HG03196 (cell line): ENCODE data around the gene POP7.
"Not testable (repeated sequence)": the region's sequence is repeated elsewhere in the genome, so short reads cannot be mapped to it uniquely, and the experiment has no call there.

Source experiments
- ATAC-seq: cut with Tn5 transposase; IDR thresholded peaks from one replicate; pipeline ENCODE4 v1.9.1; 2021; ENCODE audit not compliant: unreplicated experiment

The POP7 gene

GRCh38 chr7:100705753-100706671, at the start of gene POP7:
TSS of gene POP7 (plus strand) at chr7:100706121. CDS start at chr7:100706831, 710 bp downstream.
- peak; percentile 87 for ATAC-seq

GRCh38 chr7:100662194-100662776, 43.6 kb upstream of the POP7 start:
- not testable (repeated sequence) for ATAC-seq

- ATAC-seq: no peak
Measured at GRCh38 chr7:100665168-100665726, 40.7 kb upstream of the POP7 start.

GRCh38 chr7:100667331-100668068, 38.4 kb upstream of the POP7 start:
- ATAC-seq: no peak

GRCh38 chr7:100668069-100668449, 37.9 kb upstream of the POP7 start:
- ATAC-seq: no peak

GRCh38 chr7:100669106-100669505, 36.8 kb upstream of the POP7 start:
- ATAC-seq: not testable (repeated sequence)

GRCh38 chr7:100670074-100670473, 35.8 kb upstream of the POP7 start:
- no peak for ATAC-seq

- no peak for ATAC-seq
Measured at GRCh38 chr7:100671353-100672327, 34.3 kb upstream of the POP7 start.

GRCh38 chr7:100673302-100673941, 32.5 kb upstream of the POP7 start, which contains the start of gene GNB2:
TSS of gene GNB2 (plus strand) at chr7:100673740. CDS start at chr7:100676266, 2,526 bp downstream.
- peak; percentile 61 for ATAC-seq

- no peak for ATAC-seq
Measured at GRCh38 chr7:100673942-100674410, 31.9 kb upstream of the POP7 start.

- ATAC-seq: no peak
Measured at GRCh38 chr7:100674411-100675104, 31.4 kb upstream of the POP7 start.

- ATAC-seq: no peak
Measured at GRCh38 chr7:100675105-100675451, 30.8 kb upstream of the POP7 start.

- no peak for ATAC-seq
Measured at GRCh38 chr7:100675581-100676350, 30.2 kb upstream of the POP7 start.

- ATAC-seq: no peak
Measured at GRCh38 chr7:100676501-100677306, 29.2 kb upstream of the POP7 start.

GRCh38 chr7:100677308-100678267, 28.3 kb upstream of the POP7 start:
- no peak for ATAC-seq

- ATAC-seq: no peak
Measured at GRCh38 chr7:100678291-100678984, 27.5 kb upstream of the POP7 start.
